IMR-90 (cell line): ENCODE measurements around the gene NR5A2. TPM values are rescaled to one million over a fixed set of nuclear protein-coding genes. Genes with fewer than 3 reads are reported as not detected.

ENCODE experiments used
- ATAC-seq: fragments of 200-7000 bp; cut with Tn5 transposase; 2 replicates; pipeline ENCODE4 v1.9.1; 2020; ENCODE audit warnings: low read depth, mild to moderate bottlenecking, moderate library complexity
- BruUV-seq: library from RNA; stranded (reverse); fragments of 400-500 nt; replicated peaks from 2 replicates; lab custom pipeline; 2021; lab: Mats Ljungman, UMichigan
- CTCF ChIA-PET: fragments of 300-600 bp; formaldehyde crosslinking; extraction: SDS; loops from one replicate; lab custom pipeline; 2021; ENCODE audit warnings: antibody characterized with exemption; lab: Yijun Ruan, JAX
- POLR2A ChIA-PET: fragments of 300-600 bp; sonication (Branson Sonifier 250); formaldehyde crosslinking; loops from one replicate; lab custom pipeline; 2022; ENCODE audit warnings: antibody characterized with exemption; ENCODE audit not compliant: unreplicated experiment; lab: Charles Lee
- DNase-seq: peaks from one replicate; pipeline ENCODE4 v3.0.0; 2013
- H2AFZ ChIP-seq: replicated peaks from 2 replicates; pipeline ENCODE3; 2013; ENCODE audit warnings: low read length, mild to moderate bottlenecking; ENCODE audit not compliant: poor library complexity
- H2AK5ac ChIP-seq: 2 replicates; pipeline ENCODE4 v1.6.1; 2013; ENCODE audit warnings: low read depth, low read length, inconsistent platforms
- H2AK9ac ChIP-seq: replicated peaks from 2 replicates; pipeline ENCODE3; 2013; ENCODE audit warnings: mild to moderate bottlenecking, low read depth, low read length, moderate library complexity; ENCODE audit not compliant: poor library complexity
- H2BK120ac ChIP-seq: 2 replicates; pipeline ENCODE4 v1.6.1; 2013; ENCODE audit warnings: low read depth, low read length, inconsistent platforms
- H2BK15ac ChIP-seq: 3 replicates; pipeline ENCODE4 v1.6.1; 2013; ENCODE audit warnings: low read depth, low read length, inconsistent platforms
- H2BK20ac ChIP-seq: 2 replicates; pipeline ENCODE4 v1.6.1; 2013; ENCODE audit warnings: low read depth, mild to moderate bottlenecking, inconsistent platforms, low read length, moderate library complexity
- H2BK5ac ChIP-seq: 2 replicates; pipeline ENCODE4 v1.6.1; 2013; ENCODE audit warnings: mild to moderate bottlenecking, low read depth, low read length, inconsistent platforms; ENCODE audit not compliant: poor library complexity, severe bottlenecking
- H3K14ac ChIP-seq: replicated peaks from 2 replicates; pipeline ENCODE4 v1.6.1; 2013; ENCODE audit warnings: low read depth, low read length, inconsistent platforms
- H3K18ac ChIP-seq: 2 replicates; pipeline ENCODE4 v1.6.1; 2013; ENCODE audit warnings: low read depth, low read length, control low read depth
- H3K23ac ChIP-seq: 2 replicates; pipeline ENCODE4 v1.6.1; 2013; ENCODE audit warnings: low read depth, low read length, inconsistent platforms
- H3K27ac ChIP-seq: 2 replicates; pipeline ENCODE4 v1.5.1; 2013; ENCODE audit warnings: mild to moderate bottlenecking, control low read depth, low read length; ENCODE audit not compliant: insufficient read depth
- H3K27me3 ChIP-seq: 2 replicates; pipeline ENCODE4 v1.6.1; 2013; ENCODE audit warnings: low read length; ENCODE audit not compliant: control insufficient read depth, insufficient read depth
- H3K36me3 ChIP-seq: 2 replicates; pipeline ENCODE4 v1.6.1; 2013; ENCODE audit warnings: low read length, mixed read lengths; ENCODE audit not compliant: control insufficient read depth, insufficient read depth
- H3K4ac ChIP-seq: 2 replicates; pipeline ENCODE4 v1.6.1; 2013; ENCODE audit warnings: low read depth, low read length, inconsistent platforms
- H3K4me1 ChIP-seq: 2 replicates; pipeline ENCODE4 v1.6.1; 2013; ENCODE audit warnings: low read length, mixed read lengths; ENCODE audit not compliant: control insufficient read depth, insufficient read depth
- H3K4me2 ChIP-seq: 2 replicates; pipeline ENCODE4 v1.6.1; 2013; ENCODE audit warnings: low read depth, mild to moderate bottlenecking, control low read depth, low read length, moderate library complexity
- H3K4me3 ChIP-seq: 2 replicates; pipeline ENCODE4 v1.5.1; 2013; ENCODE audit warnings: low read depth, mild to moderate bottlenecking, control low read depth, low read length, moderate library complexity; ENCODE audit not compliant: insufficient read depth
- H3K56ac ChIP-seq: 2 replicates; pipeline ENCODE4 v1.6.1; 2013; ENCODE audit warnings: low read length, inconsistent platforms; ENCODE audit not compliant: insufficient read depth; ENCODE audit errors: extremely low read depth
- H3K79me1 ChIP-seq, 2 experiments: 2 replicates each; pipeline ENCODE4 v1.6.1; 2013; ENCODE audit warnings: low read length in 2 of 2, inconsistent platforms in 1 of 2, low read depth in 1 of 2
- H3K9ac ChIP-seq: 2 replicates; pipeline ENCODE4 v1.6.1; 2013; ENCODE audit warnings: low read depth, low read length, control low read depth
- H3K9me1 ChIP-seq: 2 replicates; pipeline ENCODE4 v1.6.1; 2013; ENCODE audit warnings: low read length, inconsistent platforms; ENCODE audit not compliant: insufficient read depth
- H3K9me3 ChIP-seq: 2 replicates; pipeline ENCODE4 v1.6.1; 2013; ENCODE audit warnings: low read length; ENCODE audit not compliant: control insufficient read depth, insufficient read depth
- H4K20me1 ChIP-seq: 2 replicates; pipeline ENCODE4 v1.6.1; 2013; ENCODE audit warnings: low read length, inconsistent platforms; ENCODE audit not compliant: insufficient read depth
- H4K5ac ChIP-seq: 2 replicates; pipeline ENCODE4 v1.6.1; 2013; ENCODE audit warnings: mild to moderate bottlenecking, low read depth, low read length, control low read depth
- H4K8ac ChIP-seq, 2 experiments: 2 replicates each; pipeline ENCODE4 v1.6.1; 2013; ENCODE audit warnings: low read depth in 2 of 2, low read length in 2 of 2, control low read depth in 1 of 2, inconsistent platforms in 1 of 2
- H4K91ac ChIP-seq: 2 replicates; pipeline ENCODE4 v1.6.1; 2013; ENCODE audit warnings: low read depth, low read length, inconsistent platforms; ENCODE audit not compliant: insufficient read depth
- BHLHE40 ChIP-seq: fragments of 150-350 bp; IDR thresholded peaks from 2 replicates; pipeline ENCODE4 v1.6.1; 2016; ENCODE audit warnings: mild to moderate bottlenecking, low read depth, low read length
- CEBPB ChIP-seq: IDR thresholded peaks from 2 replicates; pipeline ENCODE4 v1.6.1; 2012; ENCODE audit warnings: low read depth, low read length, improper control_type of control experiment
- CHD1 ChIP-seq: IDR thresholded peaks from 2 replicates; pipeline ENCODE4 v1.6.1; 2012; ENCODE audit warnings: low read depth, low read length, improper control_type of control experiment
- CTCF ChIP-seq: conservative IDR thresholded peaks from 2 replicates; pipeline ENCODE4 v1.5.1; 2012; ENCODE audit warnings: mild to moderate bottlenecking, low read depth, low read length, improper control_type of control experiment
- ELK1 ChIP-seq: fragments of 150-350 bp; IDR thresholded peaks from 2 replicates; pipeline ENCODE4 v1.6.1; 2016; ENCODE audit warnings: low read depth, mild to moderate bottlenecking, low read length, moderate library complexity, borderline replicate concordance
- FOS ChIP-seq: fragments of 150-350 bp; IDR thresholded peaks from 2 replicates; pipeline ENCODE4 v1.6.1; 2016; ENCODE audit warnings: low read depth, low read length
- MAFK ChIP-seq: IDR thresholded peaks from 2 replicates; pipeline ENCODE4 v1.6.1; 2012; ENCODE audit warnings: low read depth, low read length, improper control_type of control experiment
- MAZ ChIP-seq: IDR thresholded peaks from 2 replicates; pipeline ENCODE4 v1.6.1; 2012; ENCODE audit warnings: low read depth, mild to moderate bottlenecking, low read length, improper control_type of control experiment, moderate library complexity, borderline replicate concordance
- MXI1 ChIP-seq: IDR thresholded peaks from 2 replicates; pipeline ENCODE4 v1.6.1; 2012; ENCODE audit warnings: low read depth, mild to moderate bottlenecking, low read length, moderate library complexity, borderline replicate concordance
- NFE2L2 ChIP-seq: fragments of 150-350 bp; IDR thresholded peaks from 2 replicates; pipeline ENCODE4 v1.6.1; 2016; ENCODE audit warnings: low read depth, mild to moderate bottlenecking, low read length
- POLR2A ChIP-seq: IDR thresholded peaks from 2 replicates; pipeline ENCODE4 v1.6.1; 2012; ENCODE audit warnings: mild to moderate bottlenecking, low read depth, low read length
- RAD21 ChIP-seq: IDR thresholded peaks from 2 replicates; pipeline ENCODE4 v1.6.1; 2012; ENCODE audit warnings: low read length, improper control_type of control experiment
- RCOR1 ChIP-seq: IDR thresholded peaks from 2 replicates; pipeline ENCODE4 v1.6.1; 2012; ENCODE audit warnings: mild to moderate bottlenecking, low read length, improper control_type of control experiment; ENCODE audit not compliant: insufficient replicate concordance
- RFX5 ChIP-seq: IDR thresholded peaks from 2 replicates; pipeline ENCODE4 v1.8.0; 2012; ENCODE audit warnings: low read depth, mild to moderate bottlenecking, low read length, moderate library complexity
- SMC3 ChIP-seq: fragments of 150-350 bp; IDR thresholded peaks from 2 replicates; pipeline ENCODE4 v1.6.1; 2016; ENCODE audit warnings: low read depth, mild to moderate bottlenecking, antibody characterized with exemption, low read length, moderate library complexity
- WGBS, 2 experiments: methylation state at CpG; one replicate each; pipeline versions ENCODE4 v1.1.5 to v1.1.7; 2013; ENCODE audit warnings: missing lambda C conversion rate in 2 of 2; ENCODE audit not compliant: insufficient read length in 1 of 2; ENCODE audit errors: extremely low coverage in 2 of 2; 5-methylcytosine and 5-hydroxymethylcytosine counted together
- dilution Hi-C: fragments of 300-500 bp; cut with HindIII; formaldehyde crosslinking; loops from one replicate; pipeline ENCODE4 v1.14.3; 2018; ENCODE audit warnings: low sequenced_read_pairs; ENCODE audit not compliant: unreplicated experiment
- in situ Hi-C: fragments of 300-500 bp; cut with MboI; formaldehyde crosslinking; loops from 3 replicates; pipeline ENCODE4 v1.14.3; 2019; ENCODE audit warnings: low sequenced_read_pairs, inconsistent platforms, mixed read lengths
- intact Hi-C: fragments of 100-400 bp; cut with micrococcal nuclease; formaldehyde crosslinking; loops from 2 replicates; pipeline ENCODE4 v1.10.0; 2022
- polyA plus RNA-seq, 3 experiments: library from polyadenylated mRNA; depleted of rRNA; stranded (reverse); fragments of >200 nt; gene quantifications; 2 replicates each; pipeline ENCODE4 v1.2.3, GENCODE V29; 2012; ENCODE audit warnings: low replicate concordance in 1 of 3
- total RNA-seq: library from RNA; depleted of rRNA; stranded (reverse); fragments of >200 nt; gene quantifications from 2 replicates; pipeline ENCODE4 v1.2.3, GENCODE V29; 2012

Gene NR5A2
- total and polyA plus RNA-seq, 2 of the 4 experiments (the other 2 are of a cell fraction), result 0.03 to 0.18 TPM

GRCh38 chr1:200153277-200154055 is 126.0 kb downstream of the NR5A2 start:
- in situ Hi-C loops (no loop called here), dilution Hi-C loops (no loop called here), intact Hi-C loops (no loop called here)
- no peak overlapping the region for H3K4me2 ChIP-seq
- no peak overlapping the region for H3K23ac ChIP-seq
- H3K4me3 ChIP-seq, result no peak overlapping the region
- no peaks in the 10 kb centered on the region for H3K79me1 ChIP-seq
- no peak overlapping the region for H2BK15ac ChIP-seq
- no peak overlapping the region for H2BK20ac ChIP-seq
- H2AFZ ChIP-seq, result no peak overlapping the region
- no peak overlapping the region for H3K27ac ChIP-seq
- no peaks in the 10 kb centered on the region for H3K9me3 ChIP-seq
- no peak overlapping the region for H4K5ac ChIP-seq
- H3K4ac ChIP-seq, result no peak overlapping the region
- ATAC-seq, result no peak
- H3K4me1 ChIP-seq, result peaks cover 2% of the 10 kb centered on the region; the same call in 1 of the 2 replicates
- H2AK9ac ChIP-seq, result no peak overlapping the region
- no peak overlapping the region for H3K56ac ChIP-seq
- no peaks in the 10 kb centered on the region for H3K27me3 ChIP-seq
- H4K91ac ChIP-seq, result no peak overlapping the region
- no peak overlapping the region for H2BK120ac ChIP-seq
- WGBS, 2 experiments, result no CpG with 5 or more reads among the region's 3 CpGs
- POLR2A ChIA-PET, result no interaction called here
- H4K20me1 ChIP-seq, result no peaks in the 10 kb centered on the region
- BruUV-seq, result no TSS peak
- no peak for DNase-seq
- no peak overlapping the region for H4K8ac ChIP-seq
- no peak overlapping the region; the same call in 1 of the 2 replicates for H3K18ac ChIP-seq
- H3K14ac ChIP-seq, result no peak overlapping the region
- CTCF ChIA-PET, result interaction anchor here (0.7 kb wide), 1 partner anchor 14 kb away, joined by 3 read pairs; no protein-coding TSS in a partner anchor
- H3K36me3 ChIP-seq, result no peaks in the 10 kb centered on the region
- H3K9me1 ChIP-seq, result peaks cover 3% of the 10 kb centered on the region; the same call in 1 of the 2 replicates
- no peak overlapping the region for H3K9ac ChIP-seq
- no peak overlapping the region for H2AK5ac ChIP-seq
- H2BK5ac ChIP-seq, result no peak overlapping the region
- TF ChIP-seq SMC3, result no peak
- no peak for TF ChIP-seq CEBPB
- no peak for TF ChIP-seq RAD21
- TF ChIP-seq MAZ, result no peak
- no peak for TF ChIP-seq MAFK
- no peak for TF ChIP-seq MXI1
- no peak for TF ChIP-seq ELK1
- TF ChIP-seq POLR2A, result no peak
- no peak for TF ChIP-seq BHLHE40
- TF ChIP-seq RCOR1, result no peak
- no peak for TF ChIP-seq RFX5
- TF ChIP-seq NFE2L2, result no peak
- no peak for TF ChIP-seq CHD1
- TF ChIP-seq CTCF, result no peak
- no peak for TF ChIP-seq FOS
